IPS-11a (cell line): ENCODE data around the gene RHOT2.
"Not testable (repeated sequence)": the region's sequence is repeated elsewhere in the genome, so short reads cannot be mapped to it uniquely, and the experiment has no call there.

Experiments used
- H3K4me3 ChIP-seq: one replicate; pipeline ENCODE4 v1.5.1; 2013; ENCODE audit warnings: low read depth, low read length, control low read depth

The RHOT2 gene

DNA sequence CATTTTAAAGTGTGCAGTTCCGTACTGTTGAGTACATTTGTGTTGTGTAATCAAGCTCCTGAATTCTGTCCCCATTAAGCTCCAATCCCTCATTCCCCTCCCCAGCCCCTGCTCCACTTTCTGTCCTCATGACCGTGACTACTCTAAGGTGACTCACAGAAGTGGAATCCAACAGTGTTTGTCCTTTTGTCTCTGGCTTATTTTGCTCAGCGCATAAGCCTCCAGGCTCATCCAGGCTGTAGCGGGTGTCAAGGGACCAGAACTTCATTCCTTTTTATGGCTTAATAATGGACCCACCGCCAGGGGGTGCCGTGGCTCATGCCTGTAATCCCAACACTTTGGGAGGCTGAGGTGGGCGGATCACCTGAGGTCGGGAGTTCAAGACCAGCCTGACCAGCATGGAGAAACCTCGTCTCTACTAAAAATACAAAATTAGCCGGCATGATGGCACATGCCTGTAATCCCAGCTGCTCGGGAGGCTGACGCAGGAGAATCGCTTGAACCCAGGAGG is 44.9 kb downstream of the RHOT2 start:
- not testable (repeated sequence) for H3K4me3 ChIP-seq

DNA sequence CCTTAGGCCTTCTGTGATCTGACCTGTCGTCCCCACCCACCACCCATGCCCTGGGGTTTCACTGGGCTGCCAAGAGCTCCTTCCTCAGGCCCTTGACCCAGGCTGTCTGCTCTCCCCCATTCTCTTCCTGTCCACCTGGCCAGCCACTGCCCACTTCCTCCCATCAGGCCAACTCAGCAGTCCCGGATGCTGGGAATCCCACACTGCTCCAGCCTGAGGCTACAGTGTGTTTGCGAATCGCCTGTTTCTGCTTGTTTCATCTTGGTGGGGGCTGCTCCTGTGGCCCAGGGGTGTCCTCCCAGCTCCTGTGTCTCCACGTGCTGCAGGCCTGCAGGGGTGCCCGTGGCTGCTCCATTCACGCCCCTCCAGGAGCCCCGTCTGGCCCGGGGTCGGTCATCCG is 46.1 kb downstream of the RHOT2 start:
- no peak overlapping the region for H3K4me3 ChIP-seq

DNA sequence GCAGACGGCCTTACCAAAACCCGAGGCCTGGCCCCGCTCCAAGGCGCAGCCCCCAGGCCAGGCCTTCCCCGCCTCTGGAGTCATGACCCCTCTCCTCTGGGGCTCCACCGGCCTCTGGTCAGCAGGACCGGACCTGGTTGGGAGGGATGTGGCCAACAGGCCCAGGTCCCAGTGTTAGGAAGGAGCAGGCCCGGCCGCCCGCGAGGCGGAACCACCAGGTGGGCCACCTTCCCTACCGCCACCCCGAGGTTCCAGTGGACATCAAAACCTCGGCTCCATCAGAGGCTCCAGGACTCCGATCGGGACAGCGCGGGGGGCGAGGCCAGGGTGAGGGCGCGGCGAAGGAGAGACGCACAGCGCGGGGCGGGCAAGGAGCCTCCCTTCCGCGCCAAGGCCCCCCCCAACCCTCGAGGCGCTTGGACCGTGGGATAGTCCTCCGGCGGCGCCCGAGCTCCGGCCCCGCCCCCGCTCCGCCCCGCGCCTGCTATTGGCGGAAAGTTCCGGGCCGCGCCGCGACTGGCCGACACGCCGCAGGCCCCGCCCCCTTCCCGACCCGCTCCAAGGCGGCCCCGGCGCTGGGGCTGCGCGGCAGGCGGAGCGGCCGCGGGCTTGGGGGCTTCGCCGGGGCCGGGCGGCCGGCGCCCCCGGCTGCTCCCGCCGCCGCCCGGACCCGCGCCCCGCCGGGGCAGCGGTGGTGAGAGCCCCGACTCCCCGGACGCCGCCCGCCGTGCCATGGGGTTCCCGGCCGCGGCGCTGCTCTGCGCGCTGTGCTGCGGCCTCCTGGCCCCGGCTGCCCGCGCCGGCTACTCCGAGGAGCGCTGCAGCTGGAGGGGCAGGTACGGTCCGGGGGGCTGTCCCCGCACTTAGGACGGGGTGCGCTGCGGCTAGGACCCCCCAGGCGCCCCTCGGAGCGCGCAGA is 46.9 kb downstream of the RHOT2 start, which contains the start of gene METRN:
Gene METRN (plus strand): TSS at position 561 of the 919 bp plus-strand sequence. CDS start 172 bp downstream, at position 733.
- H3K4me3 ChIP-seq: peak within 1 kb of the TSS; percentile 18

DNA sequence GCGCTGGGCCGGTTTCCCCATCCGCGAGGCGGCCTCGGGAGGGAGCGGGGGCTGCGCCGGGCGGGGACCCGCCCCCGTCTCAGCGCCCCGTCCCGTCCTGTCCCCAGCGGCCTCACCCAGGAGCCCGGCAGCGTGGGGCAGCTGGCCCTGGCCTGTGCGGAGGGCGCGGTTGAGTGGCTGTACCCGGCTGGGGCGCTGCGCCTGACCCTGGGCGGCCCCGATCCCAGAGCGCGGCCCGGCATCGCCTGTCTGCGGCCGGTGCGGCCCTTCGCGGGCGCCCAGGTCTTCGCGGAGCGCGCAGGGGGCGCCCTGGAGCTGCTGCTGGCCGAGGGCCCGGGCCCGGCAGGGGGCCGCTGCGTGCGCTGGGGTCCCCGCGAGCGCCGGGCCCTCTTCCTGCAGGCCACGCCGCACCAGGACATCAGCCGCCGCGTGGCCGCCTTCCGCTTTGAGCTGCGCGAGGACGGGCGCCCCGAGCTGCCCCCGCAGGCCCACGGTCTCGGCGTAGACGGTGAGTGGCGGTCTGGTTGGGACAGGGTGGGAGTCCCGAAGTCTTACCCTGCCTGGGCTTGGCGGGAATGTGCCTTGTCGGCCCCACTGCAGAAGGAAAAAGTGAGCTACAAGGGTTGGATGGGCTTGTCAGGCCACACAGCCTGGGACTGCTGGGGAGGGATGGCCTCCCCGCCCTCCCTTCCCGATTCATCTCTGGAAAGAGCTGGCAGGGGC is 47.7 kb downstream of the RHOT2 start:
- peak overlapping the region; percentile 18 for H3K4me3 ChIP-seq

DNA sequence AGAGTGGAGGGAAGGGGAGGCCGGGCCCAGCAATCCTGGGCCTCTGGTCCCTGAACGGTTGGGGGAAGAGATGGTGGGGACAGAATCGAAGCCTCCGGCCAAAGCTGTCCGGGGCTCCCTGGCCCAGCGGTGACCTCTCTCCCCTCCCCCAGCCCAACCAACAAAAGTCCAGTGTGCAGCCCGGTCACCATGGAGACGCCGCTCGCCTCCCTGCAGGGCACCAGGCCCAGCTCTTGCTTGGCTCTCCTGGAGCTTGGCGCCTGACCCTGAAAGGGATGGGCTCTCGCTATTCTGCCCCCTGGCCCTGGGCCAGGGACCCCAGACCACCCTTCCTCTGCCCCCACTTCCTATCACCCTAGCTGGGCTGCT is 48.3 kb downstream of the RHOT2 start:
- no peak overlapping the region for H3K4me3 ChIP-seq

DNA sequence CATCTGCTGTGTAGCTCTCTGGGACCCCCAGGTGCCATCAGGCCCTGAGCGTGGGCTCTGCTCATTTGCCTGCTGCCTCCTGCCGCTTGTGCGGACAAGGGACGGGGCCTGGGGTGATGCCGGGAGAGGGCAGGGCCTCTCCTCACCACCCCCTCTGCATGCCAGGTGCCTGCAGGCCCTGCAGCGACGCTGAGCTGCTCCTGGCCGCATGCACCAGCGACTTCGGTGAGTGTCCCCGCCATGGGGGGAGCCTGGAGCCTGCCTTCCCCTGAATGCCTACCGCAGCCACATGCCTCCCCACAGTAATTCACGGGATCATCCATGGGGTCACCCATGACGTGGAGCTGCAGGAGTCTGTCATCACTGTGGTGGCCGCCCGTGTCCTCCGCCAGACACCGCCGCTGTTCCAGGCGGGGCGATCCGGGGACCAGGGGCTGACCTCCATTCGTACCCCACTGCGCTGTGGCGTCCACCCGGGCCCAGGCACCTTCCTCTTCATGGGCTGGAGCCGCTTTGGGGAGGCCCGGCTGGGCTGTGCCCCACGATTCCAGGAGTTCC is 48.9 kb downstream of the RHOT2 start:
- no peak overlapping the region for H3K4me3 ChIP-seq

DNA sequence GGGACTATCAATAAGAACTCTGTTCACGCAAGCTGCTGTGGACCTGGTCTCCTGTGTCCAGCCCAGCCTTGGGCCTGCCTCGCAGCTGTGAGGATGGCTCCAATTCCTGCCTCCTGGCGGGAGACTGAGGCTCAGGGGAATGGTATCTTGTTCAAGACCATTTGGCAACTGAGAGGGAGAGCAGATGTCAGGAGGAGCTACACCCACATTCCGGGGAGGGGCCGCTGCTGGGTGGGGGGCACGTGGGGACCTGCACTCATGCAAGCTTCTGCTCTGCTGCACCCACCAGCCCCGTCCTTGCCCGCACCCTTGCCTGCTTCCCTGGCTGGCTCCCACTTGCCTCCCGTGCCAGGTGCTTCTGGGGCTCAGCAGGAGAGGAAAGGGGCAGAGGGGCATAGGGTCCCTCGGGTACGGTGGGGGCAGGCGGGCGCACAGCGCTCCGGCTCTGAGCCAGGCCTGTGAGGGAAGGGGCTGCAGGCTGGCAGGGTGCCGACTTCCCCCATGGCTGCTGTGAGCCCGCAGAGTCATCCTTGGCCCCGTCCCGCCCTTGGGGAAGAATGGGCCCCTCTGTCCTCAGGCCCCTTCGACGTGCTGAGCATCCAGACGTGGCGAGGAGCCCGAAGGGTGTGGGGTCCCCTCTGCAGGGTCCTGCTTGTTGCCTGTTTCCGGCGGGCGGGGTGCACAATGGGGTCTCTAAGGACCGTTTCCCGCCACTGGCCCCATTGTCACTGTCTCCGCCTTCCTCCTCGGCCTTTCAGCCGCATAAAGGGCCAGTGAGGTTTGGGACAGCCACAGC is 49.7 kb downstream of the RHOT2 start:
- H3K4me3 ChIP-seq: no peak overlapping the region

DNA sequence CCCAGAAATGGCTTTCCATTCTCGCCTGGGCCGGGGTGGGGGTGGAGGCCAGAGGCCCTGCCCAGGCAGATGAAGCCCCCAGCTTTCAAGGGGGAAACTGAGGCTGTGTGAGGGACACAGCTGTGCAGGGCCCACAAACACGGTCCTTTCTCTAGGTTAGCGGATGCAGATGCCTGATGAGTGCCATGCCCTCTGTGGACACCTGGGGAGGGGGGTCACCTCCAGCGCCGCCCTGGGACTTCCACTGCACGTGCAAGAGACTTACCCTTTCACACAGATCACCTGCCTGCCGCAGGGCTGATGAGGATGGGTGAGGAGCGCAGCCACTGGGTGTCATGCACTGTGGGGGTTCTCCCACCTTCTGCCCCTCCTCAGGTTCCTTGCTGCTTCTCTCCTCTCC is 50.5 kb downstream of the RHOT2 start:
- no peak overlapping the region for H3K4me3 ChIP-seq

DNA sequence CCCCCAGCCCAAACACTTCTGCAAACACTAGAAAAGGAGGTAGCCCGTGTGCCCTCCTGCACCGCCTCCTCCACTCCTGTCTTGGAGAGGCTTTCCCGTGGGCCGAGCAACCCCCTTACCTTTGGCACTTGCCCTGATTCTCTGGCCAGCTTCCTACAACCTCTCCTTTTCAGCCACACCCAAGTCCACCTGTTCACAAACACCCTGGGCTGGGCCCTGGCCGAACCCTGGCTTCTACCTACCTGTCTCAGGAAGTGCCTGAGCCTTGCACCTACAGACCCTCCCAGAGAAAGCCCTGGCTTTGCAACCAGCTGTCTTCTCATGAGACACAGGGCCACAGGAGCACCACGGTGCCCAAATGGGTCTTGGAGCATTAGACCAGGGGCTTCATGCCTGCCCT is 51.0 kb downstream of the RHOT2 start:
- H3K4me3 ChIP-seq: no peak overlapping the region

DNA sequence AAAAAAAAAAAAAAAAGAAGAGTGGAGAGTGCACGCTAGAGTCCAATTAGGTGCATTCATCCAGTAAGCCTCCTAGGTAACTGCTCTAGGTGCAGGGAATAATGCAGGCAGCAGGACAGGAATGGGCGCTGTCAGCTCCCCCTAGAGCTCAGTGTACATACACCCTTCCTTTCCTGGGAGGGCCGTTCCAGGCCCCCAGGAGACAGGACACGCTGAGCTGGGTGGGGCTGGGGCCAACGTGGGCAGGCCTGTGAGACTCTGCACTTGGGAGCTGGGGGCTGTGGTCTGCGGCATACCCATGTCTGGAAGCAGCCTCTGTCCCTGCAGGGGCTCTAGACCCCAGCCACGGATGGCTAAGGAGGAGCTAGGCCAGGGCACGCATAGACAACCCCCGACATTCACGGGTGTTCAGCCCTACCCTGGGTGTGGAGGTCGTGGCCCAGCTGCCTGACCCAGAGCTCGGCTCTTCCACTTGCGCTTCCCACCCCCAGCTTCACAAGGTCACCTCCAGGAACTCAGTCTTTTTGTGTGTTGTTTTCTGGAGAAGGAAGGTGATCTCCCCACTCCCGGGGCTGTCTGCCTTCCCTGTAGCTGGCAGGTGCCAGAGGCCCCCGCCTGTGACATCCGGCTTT is 52.0 kb downstream of the RHOT2 start:
- H3K4me3 ChIP-seq: peak overlapping the region; percentile 73

DNA sequence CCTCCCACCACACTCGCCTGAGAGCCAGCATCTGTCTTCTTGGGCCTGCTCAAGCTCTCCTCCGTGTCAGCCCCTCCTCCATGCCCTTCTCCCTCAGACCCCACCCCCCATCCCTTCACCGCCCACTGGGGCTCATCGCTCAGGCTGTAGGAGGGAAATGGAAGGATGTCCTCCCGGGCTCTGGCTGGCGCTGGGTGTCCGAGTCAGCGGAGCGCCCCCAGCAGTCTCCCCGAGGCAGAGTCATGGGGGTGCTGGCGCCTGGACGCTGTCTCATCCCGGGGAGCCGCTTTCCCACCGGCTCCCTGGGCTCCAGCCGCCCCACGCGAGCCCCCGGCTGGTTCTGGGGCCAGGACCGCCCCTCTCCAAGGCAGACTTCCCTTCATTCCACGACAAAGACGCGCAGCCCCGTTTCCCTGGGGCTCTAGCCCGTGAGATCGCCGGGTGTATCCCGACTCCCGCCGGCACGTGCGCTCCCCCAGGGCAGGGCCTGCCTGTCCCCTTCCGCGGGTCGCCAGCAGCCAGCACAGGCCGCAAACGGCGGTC is 52.6 kb downstream of the RHOT2 start:
- peak overlapping the region; percentile 73 for H3K4me3 ChIP-seq

DNA sequence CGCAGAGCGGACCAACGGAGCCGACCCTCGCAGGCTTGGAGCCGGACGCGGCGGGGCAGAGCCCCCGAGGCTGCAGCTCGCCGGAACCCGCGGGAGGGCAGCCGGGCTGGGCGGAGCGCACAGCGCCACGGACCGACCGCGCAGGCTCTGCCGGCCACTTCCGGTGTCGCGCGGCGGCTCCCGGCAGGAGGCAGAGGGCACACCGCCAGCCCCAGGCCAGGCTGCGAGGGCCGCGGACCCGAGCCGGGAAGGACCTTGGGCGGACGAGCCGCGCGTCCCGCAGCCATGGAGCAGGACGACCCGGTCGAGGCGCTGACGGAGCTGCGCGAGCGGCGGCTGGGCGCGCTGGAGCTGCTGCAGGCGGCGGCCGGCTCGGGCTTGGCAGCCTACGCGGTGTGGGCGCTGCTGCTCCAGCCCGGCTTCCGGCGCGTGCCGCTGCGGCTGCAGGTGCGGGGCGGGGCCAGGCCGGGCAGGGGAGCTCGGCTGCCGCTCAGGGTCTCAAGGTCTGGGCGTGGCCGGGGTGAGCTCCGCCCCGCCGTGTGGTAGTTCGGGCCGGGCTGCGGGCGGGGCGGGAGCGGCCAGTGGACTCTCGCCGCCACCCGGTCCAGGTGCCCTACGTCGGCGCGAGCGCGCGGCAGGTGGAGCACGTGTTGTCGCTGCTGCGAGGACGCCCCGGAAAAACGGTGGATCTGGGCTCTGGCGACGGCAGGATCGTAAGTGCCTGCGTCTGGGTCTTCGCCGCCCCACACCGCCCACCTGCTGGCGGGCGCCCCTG is 53.2 kb downstream of the RHOT2 start, which contains the start of gene ANTKMT:
Gene ANTKMT (plus strand): TSS at position 157 of the 775 bp plus-strand sequence. CDS start 129 bp downstream, at position 286.
- peak within 1 kb of the TSS; percentile 73 for H3K4me3 ChIP-seq

DNA sequence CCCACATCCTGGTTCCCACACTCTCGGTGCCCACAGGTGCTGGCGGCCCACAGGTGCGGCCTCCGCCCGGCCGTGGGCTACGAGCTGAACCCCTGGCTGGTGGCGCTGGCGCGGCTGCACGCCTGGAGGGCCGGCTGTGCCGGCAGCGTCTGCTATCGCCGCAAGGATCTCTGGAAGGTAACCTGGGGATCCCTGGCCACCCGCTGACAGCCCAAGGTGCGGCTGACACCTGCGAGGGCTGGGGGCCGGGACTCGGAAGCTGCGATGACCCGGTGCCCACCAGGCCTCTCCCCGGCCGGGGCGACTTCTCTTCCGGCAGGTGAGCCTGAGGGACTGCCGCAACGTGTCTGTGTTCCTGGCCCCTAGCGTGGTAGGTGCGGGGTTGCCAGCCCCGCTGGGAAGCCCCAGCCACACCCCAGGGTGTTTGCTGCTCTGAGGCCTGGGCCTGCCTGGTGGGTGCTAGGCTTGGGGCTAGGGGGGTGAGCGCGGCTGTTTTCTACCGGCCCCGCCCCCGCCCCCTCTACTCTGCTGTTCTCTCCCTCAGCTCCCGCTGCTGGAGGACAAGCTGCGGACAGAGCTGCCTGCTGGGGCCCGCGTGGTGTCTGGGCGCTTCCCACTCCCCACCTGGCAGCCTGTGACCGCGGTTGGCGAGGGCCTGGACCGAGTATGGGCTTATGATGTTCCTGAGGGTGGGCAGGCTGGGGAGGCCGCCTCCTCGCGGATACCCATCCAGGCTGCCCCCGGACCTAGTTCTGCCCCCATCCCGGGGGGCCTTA is 54.0 kb downstream of the RHOT2 start:
- H3K4me3 ChIP-seq: no peak overlapping the region

DNA sequence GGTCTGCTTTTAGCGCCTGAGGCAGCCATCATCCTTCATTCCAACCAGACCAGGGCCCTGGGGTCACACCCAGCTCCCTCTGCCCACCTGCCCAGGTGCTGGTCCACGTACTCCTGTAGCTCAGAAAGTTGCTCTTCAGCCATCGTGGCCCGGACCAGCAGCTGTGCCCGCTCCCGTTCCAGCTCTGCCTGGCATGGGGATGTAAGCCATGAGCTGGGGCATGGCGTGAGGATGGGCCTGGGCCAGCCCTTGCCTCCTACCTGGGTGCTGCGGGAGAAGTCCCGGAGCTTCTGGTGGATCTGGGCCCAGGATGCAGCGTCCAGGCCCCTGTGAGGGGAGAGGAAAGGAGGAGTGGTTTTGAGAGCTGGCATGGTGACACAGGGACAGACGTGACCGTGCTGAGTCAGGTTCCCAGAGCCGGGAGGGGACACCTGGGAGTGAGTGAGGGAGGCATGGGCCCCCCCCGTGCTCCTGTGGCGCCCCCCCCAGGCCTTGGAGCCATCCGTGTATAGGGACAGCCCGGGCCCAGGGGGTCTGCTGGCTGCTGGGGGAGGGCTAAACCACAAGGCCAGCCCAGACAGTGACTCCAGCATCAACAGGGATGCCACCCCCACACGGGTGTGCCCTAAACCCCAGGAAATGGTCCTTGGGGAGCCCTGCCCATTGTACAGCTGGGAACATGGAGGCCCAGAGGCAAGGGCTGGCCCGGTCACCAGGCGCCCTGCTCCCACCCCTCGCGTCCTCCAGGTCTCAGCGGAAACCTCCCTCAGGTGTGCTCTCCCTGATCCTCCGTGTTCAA is 55.1 kb downstream of the RHOT2 start:
- H3K4me3 ChIP-seq: no peak overlapping the region

DNA sequence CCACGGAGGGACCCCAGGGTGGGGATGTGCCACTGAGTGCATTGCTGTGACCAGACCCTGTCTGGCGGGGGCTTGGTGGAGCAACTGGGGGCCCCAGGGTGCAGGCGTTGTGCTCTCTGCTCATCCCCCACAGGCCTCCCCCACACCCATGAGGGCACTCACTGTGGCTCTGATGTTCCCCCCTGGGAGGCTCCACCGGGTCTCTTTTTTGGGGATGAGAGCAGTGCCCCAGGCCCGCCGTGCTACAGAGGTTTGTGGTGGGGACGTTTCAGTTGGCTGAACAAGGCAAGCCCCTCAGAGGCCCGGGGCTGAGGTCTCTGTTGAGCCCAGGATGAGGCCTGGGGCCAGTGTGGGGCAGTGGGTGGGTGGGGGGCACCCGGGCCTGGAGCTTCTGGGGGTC is 55.8 kb downstream of the RHOT2 start:
- H3K4me3 ChIP-seq: no peak overlapping the region
